Measurements from ENCODE around the gene PTPRM. TPM values are rescaled to one million over a fixed set of nuclear protein-coding genes. Genes with fewer than 3 reads are reported as not detected.

Gene PTPRM
- total RNA-seq, 1 donor: 84.7 TPM

- no peak for TF ChIP-seq CTCF (IDR thresholded peaks at IDR 0.05; ENCODE audit: extremely low read depth, low read depth, low read length)
- Histone ChIP-seq H3K4me3 (ENCODE audit: insufficient read depth, low read length) (no peak overlapping the region), H3K27ac (ENCODE audit: low read depth, low read length) (no peak overlapping the region), H3K4me1 (ENCODE audit: insufficient read depth, low read length) (no peaks in the 10 kb centered on the region), H3K79me2 (ENCODE audit: insufficient read depth, low read length) (no peaks in the 10 kb centered on the region), H3K4me2 (ENCODE audit: insufficient read depth, low read length) (no peak overlapping the region), H3K9me3 (ENCODE audit: low read depth, low read length) (no peaks in the 10 kb centered on the region), H3K27me3 (ENCODE audit: insufficient read depth, low read length) (peaks cover 2% of the 10 kb centered on the region), H4K20me1 (ENCODE audit: insufficient read depth, low read length) (no peaks in the 10 kb centered on the region), H2AFZ (ENCODE audit: low read length) (no peak overlapping the region), H3K36me3 (ENCODE audit: insufficient read depth, low read length) (no peaks in the 10 kb centered on the region)
- no peak for DNase-seq (ENCODE audit: insufficient read length, low spot score, missing footprints)
Observed at GRCh38 chr18:7535436-7536205, 31.5 kb upstream of the PTPRM start.

- no peak overlapping the region for H3K27ac ChIP-seq (ENCODE audit: low read depth, low read length)
- no peaks in the 10 kb centered on the region for H3K9me3 ChIP-seq (ENCODE audit: low read depth, low read length)
- H4K20me1 ChIP-seq (ENCODE audit: insufficient read depth, low read length): no peaks in the 10 kb centered on the region
- no peak overlapping the region for H3K4me3 ChIP-seq (ENCODE audit: insufficient read depth, low read length)
- H3K79me2 ChIP-seq (ENCODE audit: insufficient read depth, low read length): no peaks in the 10 kb centered on the region
- peaks cover 2% of the 10 kb centered on the region for H3K27me3 ChIP-seq (ENCODE audit: insufficient read depth, low read length)
- H3K36me3 ChIP-seq (ENCODE audit: insufficient read depth, low read length): no peaks in the 10 kb centered on the region
- H2AFZ ChIP-seq (ENCODE audit: low read length): no peak overlapping the region
- no peak for DNase-seq (ENCODE audit: insufficient read length, low spot score, missing footprints)
- no peak overlapping the region for H3K4me2 ChIP-seq (ENCODE audit: insufficient read depth, low read length)
- no peak for TF ChIP-seq CTCF (IDR thresholded peaks at IDR 0.05; ENCODE audit: extremely low read depth, low read depth, low read length)
- no peaks in the 10 kb centered on the region for H3K4me1 ChIP-seq (ENCODE audit: insufficient read depth, low read length)
Observed at GRCh38 chr18:7537145-7537544, 30.0 kb upstream of the PTPRM start.

- Histone ChIP-seq H3K27me3 (ENCODE audit: insufficient read depth, low read length) (peaks cover 3% of the 10 kb centered on the region), H2AFZ (ENCODE audit: low read length) (no peak overlapping the region), H3K4me3 (ENCODE audit: insufficient read depth, low read length) (no peak overlapping the region), H3K4me2 (ENCODE audit: insufficient read depth, low read length) (no peak overlapping the region), H3K79me2 (ENCODE audit: insufficient read depth, low read length) (no peaks in the 10 kb centered on the region), H4K20me1 (ENCODE audit: insufficient read depth, low read length) (no peaks in the 10 kb centered on the region), H3K27ac (ENCODE audit: low read depth, low read length) (no peak overlapping the region), H3K36me3 (ENCODE audit: insufficient read depth, low read length) (no peaks in the 10 kb centered on the region), H3K4me1 (ENCODE audit: insufficient read depth, low read length) (no peaks in the 10 kb centered on the region), H3K9me3 (ENCODE audit: low read depth, low read length) (no peaks in the 10 kb centered on the region)
- no peak for TF ChIP-seq CTCF (IDR thresholded peaks at IDR 0.05; ENCODE audit: extremely low read depth, low read depth, low read length)
- DNase-seq (ENCODE audit: insufficient read length, low spot score, missing footprints): no peak
Observed at GRCh38 chr18:7541835-7542234, 25.3 kb upstream of the PTPRM start.

- no peaks in the 10 kb centered on the region for H3K9me3 ChIP-seq (ENCODE audit: low read depth, low read length)
- H4K20me1 ChIP-seq (ENCODE audit: insufficient read depth, low read length): no peaks in the 10 kb centered on the region
- H3K4me1 ChIP-seq (ENCODE audit: insufficient read depth, low read length): no peaks in the 10 kb centered on the region
- no peak for DNase-seq (ENCODE audit: insufficient read length, low spot score, missing footprints)
- H2AFZ ChIP-seq (ENCODE audit: low read length): no peak overlapping the region
- no peak overlapping the region for H3K27ac ChIP-seq (ENCODE audit: low read depth, low read length)
- no peaks in the 10 kb centered on the region for H3K79me2 ChIP-seq (ENCODE audit: insufficient read depth, low read length)
- peaks cover 3% of the 10 kb centered on the region for H3K27me3 ChIP-seq (ENCODE audit: insufficient read depth, low read length)
- H3K4me3 ChIP-seq (ENCODE audit: insufficient read depth, low read length): no peak overlapping the region
- H3K4me2 ChIP-seq (ENCODE audit: insufficient read depth, low read length): no peak overlapping the region
- no peak for TF ChIP-seq CTCF (IDR thresholded peaks at IDR 0.05; ENCODE audit: extremely low read depth, low read depth, low read length)
- H3K36me3 ChIP-seq (ENCODE audit: insufficient read depth, low read length): no peaks in the 10 kb centered on the region
Observed at GRCh38 chr18:7544686-7545085, 22.4 kb upstream of the PTPRM start.

All from osteoblast (primary cell).